RPMI7951 (cell line): ENCODE data around the gene RGCC. TPM values are rescaled to one million over a fixed set of nuclear protein-coding genes. Genes with fewer than 3 reads are reported as not detected.
"Not testable (repeated sequence)": the region's sequence is repeated elsewhere in the genome, so short reads cannot be mapped to it uniquely, and the experiment has no call there.

Experiments
- DNase-seq: peaks from one replicate; pipeline ENCODE4 v3.0.0-alpha.2; 2012; ENCODE audit warnings: low read depth
- total RNA-seq: library from RNA; depleted of rRNA; stranded (reverse); fragments of >200 nt; shearing (Covaris generic); gene quantifications from 2 replicates; pipeline ENCODE4 v1.2.3, GENCODE V29; 2014; rRNA removed

RGCC gene
- 0.36 and 0.88 TPM in 2 replicates for total RNA-seq

GRCh38 chr13:41456768-41457588 is at the start of gene RGCC:
Gene RGCC, plus strand, starts transcription at chr13:41457550. Its CDS starts 158 bp downstream, at chr13:41457708.
- peak; percentile 60 for DNase-seq

GRCh38 chr13:41408121-41408520 is 49.2 kb upstream of the RGCC start:
- DNase-seq: no peak

DNA sequence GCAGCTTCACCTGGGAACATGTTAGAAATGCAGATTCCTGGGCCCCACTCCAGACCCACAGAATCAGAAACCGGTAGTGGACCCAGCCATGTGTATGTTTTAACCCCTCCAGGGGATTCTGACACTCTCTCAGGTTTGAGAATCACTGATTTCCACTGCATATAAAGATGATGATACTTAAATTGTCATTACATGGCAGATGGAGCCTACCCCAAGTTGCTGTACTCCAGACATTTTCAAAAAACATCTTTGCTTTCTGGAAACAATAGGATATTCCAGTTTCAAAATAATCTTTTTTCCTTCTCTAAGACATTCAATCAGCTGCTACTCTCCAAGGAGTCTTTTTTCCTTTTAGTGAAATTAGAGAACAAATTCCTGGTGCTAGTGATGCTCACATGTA is 48.6 kb upstream of the RGCC start:
- DNase-seq: no peak

DNA sequence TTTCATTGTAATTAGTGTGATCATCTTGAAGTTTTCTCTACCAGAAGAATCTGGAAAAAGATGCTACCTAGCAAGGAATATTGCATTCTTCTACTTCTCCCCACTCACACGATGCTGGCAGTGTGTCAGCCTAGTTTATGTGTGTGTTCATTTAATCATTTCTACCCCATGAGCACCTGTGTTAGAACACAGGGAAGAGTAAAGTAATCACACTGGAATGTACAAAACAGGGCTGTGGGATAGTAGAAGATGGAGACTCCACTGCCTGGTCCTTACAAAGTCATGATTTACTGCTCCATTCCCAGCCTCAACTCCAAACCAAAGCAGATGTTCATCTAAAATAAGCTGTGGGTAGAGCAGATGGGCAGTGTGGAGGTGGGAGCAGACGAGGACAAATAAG is 47.7 kb upstream of the RGCC start:
- no peak for DNase-seq

DNA sequence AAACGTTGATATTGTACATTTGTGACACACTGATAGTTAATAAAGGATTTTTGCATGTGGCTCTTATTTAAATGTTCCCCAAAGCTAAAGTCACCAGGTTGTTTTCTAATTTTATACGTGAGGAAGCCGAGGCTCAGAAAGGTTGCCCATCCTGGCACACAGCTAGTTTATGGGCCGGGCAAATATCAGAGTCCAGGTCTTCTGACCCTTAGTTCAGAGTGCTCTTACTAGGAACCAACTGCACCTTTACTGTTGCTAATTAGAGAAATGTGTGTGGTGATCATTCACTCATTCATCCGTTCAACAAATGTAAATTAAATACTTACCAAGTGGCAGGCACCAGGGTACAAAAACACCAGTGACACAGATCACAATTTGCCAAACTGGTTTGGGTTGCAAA is 46.3 kb upstream of the RGCC start:
- no peak for DNase-seq

DNA sequence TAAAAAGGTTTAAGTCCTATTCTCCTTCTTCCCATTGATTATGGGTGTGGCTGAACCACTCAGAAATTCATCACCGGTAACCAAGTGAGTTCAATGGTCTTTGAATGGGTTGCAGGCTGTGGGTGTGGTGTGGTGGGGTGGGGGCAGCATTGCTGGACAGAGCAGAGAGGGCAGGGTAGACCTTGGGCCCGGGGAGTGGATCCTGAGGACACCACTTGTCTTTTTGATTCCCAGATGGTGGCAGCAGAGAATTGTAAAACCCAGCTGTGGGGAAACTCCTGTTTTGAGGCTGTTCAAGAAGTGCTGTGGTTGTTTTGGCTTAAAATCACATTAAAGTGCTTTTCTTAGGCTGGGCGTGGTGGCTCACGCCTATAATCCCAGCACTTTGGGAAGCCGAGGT is 45.8 kb upstream of the RGCC start:
- DNase-seq: peak; percentile 59

GRCh38 chr13:41413872-41414271 is 43.5 kb upstream of the RGCC start:
- no peak for DNase-seq

DNA sequence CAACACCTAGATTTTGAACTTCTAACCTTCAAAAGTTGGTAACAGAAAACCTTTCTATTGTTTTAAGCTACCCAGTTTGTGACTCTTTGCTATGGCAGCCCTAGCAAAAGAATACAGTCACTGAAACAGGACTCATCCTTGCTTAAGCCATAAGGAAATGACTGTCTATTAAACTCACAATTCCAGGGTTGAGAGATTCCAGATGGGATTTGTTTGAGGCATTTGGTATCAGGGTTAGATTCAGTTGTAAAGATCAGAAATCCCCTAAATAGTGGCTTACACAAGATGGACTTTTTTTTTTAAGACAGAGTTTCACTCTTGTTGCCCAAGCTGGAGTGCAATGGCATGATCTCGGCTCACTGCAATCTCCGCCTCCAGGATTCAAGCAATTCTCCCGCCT is 41.1 kb upstream of the RGCC start:
- no peak for DNase-seq

DNA sequence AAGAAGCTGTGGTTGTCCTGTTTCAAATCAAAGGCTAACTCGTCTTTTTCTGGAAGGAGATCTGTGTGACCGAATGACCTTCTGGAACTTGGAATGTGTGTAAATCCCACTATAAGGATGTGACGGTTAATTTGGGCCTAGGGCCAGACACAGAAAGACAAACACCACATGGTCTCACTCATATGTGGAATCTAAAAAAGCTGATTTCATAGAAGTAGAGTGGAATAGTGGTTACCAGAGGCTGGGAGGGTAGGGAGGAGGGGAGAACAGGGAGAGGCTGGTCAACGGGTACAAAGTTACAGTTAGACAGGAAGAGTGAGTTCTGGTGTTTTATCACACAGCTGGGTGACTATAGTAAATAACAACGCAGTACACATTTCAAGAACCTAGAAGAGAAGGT is 39.3 kb upstream of the RGCC start:
- DNase-seq: peak; percentile 88

- no peak for DNase-seq
Observed at GRCh38 chr13:41418731-41419130, 38.6 kb upstream of the RGCC start.

DNA sequence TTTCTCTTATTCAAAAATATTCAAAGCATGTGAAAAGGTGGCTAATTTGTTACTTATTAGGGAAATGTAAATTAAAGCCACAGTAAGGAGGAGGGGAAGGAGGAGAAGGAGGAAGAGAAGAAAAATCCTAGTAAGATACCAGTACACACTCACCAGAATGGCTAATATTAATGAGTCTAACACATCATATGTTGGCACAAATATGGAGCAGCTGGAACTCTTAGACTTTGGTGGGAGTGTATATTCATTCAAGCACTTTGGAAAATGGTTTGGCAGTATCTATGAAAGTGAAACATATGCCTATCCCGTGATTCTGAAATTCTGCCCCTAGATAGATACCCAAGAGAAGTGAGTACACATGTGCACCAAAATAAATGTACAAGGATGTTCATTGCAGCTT is 38.1 kb upstream of the RGCC start:
- DNase-seq: no peak

DNA sequence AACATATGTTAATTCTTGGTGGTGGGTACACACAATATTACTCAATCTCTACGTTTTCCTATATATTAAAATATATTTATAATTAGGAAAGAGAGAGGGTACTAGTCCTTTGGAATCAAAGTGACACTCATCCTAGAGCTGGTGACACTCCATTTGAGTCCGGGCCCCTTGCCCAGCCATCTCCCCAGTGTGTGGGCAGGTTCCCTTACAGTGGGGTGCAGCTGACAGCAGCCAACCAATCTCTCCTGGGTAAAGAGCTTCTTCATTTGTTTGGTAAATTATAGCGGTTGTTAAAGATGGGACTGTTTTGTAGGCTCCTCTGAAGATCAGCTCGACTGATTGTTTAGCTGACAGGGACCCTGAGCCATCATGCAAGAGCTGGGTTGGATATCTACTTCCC is 37.2 kb upstream of the RGCC start:
- DNase-seq: no peak

- DNase-seq: not testable (repeated sequence)
Observed at GRCh38 chr13:41421330-41421729, 36.0 kb upstream of the RGCC start.

DNA sequence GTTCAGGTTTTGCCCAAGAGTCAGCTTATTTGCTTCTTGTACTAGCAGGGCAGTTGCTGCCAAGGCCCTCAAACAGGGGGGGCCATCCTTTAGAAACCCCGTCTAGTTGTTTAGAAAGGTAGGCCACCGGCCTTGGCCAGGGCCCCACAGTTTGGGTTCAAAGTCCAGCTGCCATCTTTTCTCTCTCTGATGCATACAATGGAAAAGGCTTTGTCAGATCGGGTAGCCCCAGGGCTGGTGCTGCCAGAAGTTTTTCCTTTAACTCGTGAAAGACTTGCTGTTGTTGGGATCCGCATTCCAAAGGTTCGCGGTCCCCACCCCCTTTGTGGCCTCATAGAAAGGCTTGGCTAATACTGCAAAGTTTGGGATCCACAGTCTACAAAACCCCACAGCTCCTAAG is 35.4 kb upstream of the RGCC start:
- DNase-seq: peak; percentile 34

DNA sequence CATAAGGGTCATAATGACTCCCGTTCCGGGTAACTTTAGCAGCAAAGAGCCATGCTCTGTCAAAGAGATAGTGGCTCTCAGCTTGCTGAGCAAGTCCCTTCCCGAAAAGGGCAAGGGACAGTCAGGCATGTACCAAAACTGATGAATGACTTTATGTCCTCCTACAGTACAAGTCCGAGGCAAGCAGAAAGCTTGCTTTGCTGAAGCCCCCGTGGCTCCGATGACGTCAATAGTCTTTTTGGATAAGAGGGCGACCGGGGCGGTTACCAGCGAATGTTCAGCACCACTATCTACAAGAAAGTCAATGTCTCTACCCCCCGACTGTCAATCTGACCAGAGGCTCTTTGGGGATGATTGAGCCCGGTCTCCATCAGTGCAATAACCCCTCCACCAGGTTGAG is 34.1 kb upstream of the RGCC start:
- not testable (repeated sequence) for DNase-seq

- not testable (repeated sequence) for DNase-seq
Observed at GRCh38 chr13:41424675-41425074, 32.7 kb upstream of the RGCC start.

GRCh38 chr13:41426047-41426446 is 31.3 kb upstream of the RGCC start:
- no peak for DNase-seq

DNA sequence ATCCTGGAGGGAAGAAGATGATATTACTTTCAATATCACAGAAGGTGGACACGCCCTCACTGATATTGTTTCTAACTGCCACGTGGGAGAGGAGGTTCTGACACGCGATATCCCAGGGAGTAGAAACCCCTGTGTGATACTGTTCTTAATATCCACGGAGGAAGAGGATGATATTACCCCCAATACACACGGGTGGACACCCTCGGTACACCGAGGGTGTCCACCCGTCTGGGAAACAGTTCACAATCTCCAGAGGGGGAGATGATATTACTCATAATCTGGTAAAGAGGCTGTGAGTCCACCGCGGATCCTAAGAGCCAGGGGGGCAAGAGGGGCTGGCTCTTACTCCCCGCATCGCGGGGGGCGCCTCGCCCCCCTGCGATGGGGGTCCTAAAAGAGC is 29.7 kb upstream of the RGCC start:
- DNase-seq: no peak

GRCh38 chr13:41428155-41428554 is 29.2 kb upstream of the RGCC start:
- no peak for DNase-seq

DNA sequence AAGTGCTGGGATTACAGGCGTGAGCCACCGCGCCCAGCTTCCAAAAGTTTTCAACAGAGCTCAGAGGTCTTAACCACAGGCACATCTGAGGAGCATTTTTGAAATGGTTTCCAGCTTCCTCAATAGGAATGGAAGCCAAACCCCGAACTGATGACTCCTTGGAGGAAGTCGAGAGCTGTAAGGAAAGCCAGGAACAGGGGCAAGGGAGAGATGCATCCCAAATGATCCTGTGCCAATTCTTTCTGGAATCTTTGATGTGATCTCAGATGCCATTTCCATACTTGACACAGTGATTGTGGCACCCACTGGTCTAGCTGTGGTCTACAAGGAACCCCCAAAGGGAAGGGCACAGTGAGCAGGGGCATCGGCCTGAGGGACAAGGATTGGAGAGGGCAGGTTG is 23.3 kb upstream of the RGCC start:
- DNase-seq: not testable (repeated sequence)

DNA sequence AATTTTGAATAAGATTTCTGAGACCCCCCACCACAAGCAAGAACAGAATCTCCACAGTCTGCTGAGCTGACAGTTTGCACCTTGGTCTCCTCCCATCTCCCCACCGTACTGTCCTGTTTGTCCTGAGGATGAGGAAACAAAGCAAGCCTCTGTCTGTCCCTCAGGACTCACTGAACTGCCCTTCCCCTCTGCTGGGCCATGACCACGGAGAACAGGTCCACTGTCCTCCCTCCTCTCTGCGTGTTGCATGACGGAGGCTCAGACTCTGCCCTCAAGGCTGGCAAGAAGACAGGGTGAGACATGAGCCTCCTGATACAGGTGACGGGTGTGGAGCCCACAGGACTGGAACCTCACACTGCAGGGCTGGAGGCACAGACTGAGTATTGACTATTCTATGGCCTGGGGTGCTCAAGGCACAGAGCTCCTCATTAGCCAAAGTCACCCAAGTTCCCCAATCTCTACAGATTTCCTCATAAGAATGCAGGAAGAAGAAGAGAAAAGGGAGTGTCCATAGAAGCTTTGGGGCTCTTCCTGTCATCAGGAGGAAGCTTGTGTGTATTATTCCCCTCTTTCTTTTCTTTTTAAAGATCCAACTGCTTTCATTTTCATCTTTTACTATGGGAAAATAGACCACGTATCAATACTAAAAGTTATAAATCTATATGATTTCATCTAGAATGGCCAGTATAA is 22.4 kb upstream of the RGCC start:
- no peak for DNase-seq

GRCh38 chr13:41443969-41444368 is 13.4 kb upstream of the RGCC start:
- no peak for DNase-seq

- DNase-seq: no peak
Observed at GRCh38 chr13:41452462-41452861, 4.9 kb upstream of the RGCC start.
